ENCODE data around the gene HINFP.
"Not testable (repeated sequence)": the region's sequence is repeated elsewhere in the genome, so short reads cannot be mapped to it uniquely, and the experiment has no call there.

The HINFP gene

GRCh38 chr11:119100246-119100970, 21.0 kb upstream of the HINFP start:
- no peak for DNase-seq

- no peak for DNase-seq
These were observed 20.2 kb upstream of the HINFP start for GRCh38 chr11:119100994-119101758.

- DNase-seq: peak; percentile 98
These were observed 19.5 kb upstream of the HINFP start, which contains the start of gene DPAGT1 for GRCh38 chr11:119101759-119102423. Gene DPAGT1 (minus strand): TSS chr11:119101853. CDS start chr11:119101655, 198 bp downstream.

GRCh38 chr11:119103161-119103664, 18.2 kb upstream of the HINFP start:
- DNase-seq: not testable (repeated sequence)

GRCh38 chr11:119103793-119104192, 17.6 kb upstream of the HINFP start:
- DNase-seq: no peak

GRCh38 chr11:119106564-119107537, 14.5 kb upstream of the HINFP start, which contains the start of gene C2CD2L:
Gene C2CD2L (plus strand): TSS chr11:119107344. CDS start chr11:119107742, 398 bp downstream.
- peak; percentile 94 for DNase-seq

GRCh38 chr11:119107538-119108145, 13.7 kb upstream of the HINFP start:
- no peak for DNase-seq

- no peak for DNase-seq
These were observed 13.1 kb upstream of the HINFP start for GRCh38 chr11:119108146-119108856.

- no peak for DNase-seq
These were observed 12.5 kb upstream of the HINFP start for GRCh38 chr11:119108857-119109221.

- DNase-seq: no peak
These were observed 11.5 kb upstream of the HINFP start for GRCh38 chr11:119109843-119110242.

- no peak for DNase-seq
These were observed 10.9 kb upstream of the HINFP start for GRCh38 chr11:119110439-119110838.

- DNase-seq: no peak
These were observed 9.9 kb upstream of the HINFP start for GRCh38 chr11:119111361-119111925.

- DNase-seq: no peak
These were observed 8.9 kb upstream of the HINFP start for GRCh38 chr11:119112314-119113020.

- DNase-seq: no peak
These were observed 7.7 kb upstream of the HINFP start for GRCh38 chr11:119113716-119114115.

GRCh38 chr11:119114351-119114750, 7.0 kb upstream of the HINFP start:
- no peak for DNase-seq

GRCh38 chr11:119115484-119116234, 5.7 kb upstream of the HINFP start:
- DNase-seq: no peak

- DNase-seq: no peak
These were observed 5.2 kb upstream of the HINFP start for GRCh38 chr11:119116235-119116594.

GRCh38 chr11:119116601-119117000, 4.8 kb upstream of the HINFP start:
- no peak for DNase-seq

GRCh38 chr11:119117004-119117706, 4.2 kb upstream of the HINFP start:
- DNase-seq: no peak
